ENCODE data around the gene FAM135A. TPM values are rescaled to one million over a fixed set of nuclear protein-coding genes. Genes with fewer than 3 reads are reported as not detected.

The FAM135A gene
- total and polyA plus RNA-seq, 4 donors = 2.7 to 15.6 (median 5.8) TPM

DNA sequence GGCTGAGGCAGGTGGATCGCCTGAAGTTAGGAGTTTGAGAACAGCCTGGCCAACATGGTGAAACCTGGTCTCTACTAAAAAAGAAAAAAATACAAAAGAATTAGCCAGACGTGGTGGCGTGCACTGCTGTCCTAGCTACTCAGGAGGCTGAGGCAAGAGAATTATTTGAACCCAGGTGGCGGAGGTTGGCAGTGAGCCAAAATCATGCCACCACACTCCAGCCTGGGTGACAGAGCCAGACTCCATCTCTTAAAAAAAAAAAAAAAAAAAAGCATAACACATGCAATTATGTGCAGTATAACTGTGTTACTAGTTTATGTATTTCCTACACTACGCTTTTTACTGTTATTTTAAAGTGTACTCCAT lies 31.9 kb upstream of the FAM135A start:
- Histone ChIP-seq H3K36me3 (ENCODE audit: control insufficient read depth in 4 of 4, insufficient read depth in 3 of 4, low read depth in 1 of 4, low read length in 3 of 4) (no peaks in the 10 kb centered on the region), H3K9ac (ENCODE audit: low read depth in 1 of 2, low read length in 2 of 2) (no peak overlapping the region), H3K27ac (ENCODE audit: low read depth in 1 of 2, low read length in 2 of 2) (no peak overlapping the region), H3K9me3 (ENCODE audit: control insufficient read depth in 4 of 4, low read length in 3 of 4) (no peaks in the 10 kb centered on the region), H3K4me1 (ENCODE audit: control insufficient read depth in 4 of 4, insufficient read depth in 4 of 4, low read length in 3 of 4) (no peaks in the 10 kb centered on the region), H3K27me3 (ENCODE audit: control insufficient read depth in 4 of 4, insufficient read depth in 4 of 4, low read length in 3 of 4) (peaks cover 0 to 4% (median 0%) of the 10 kb centered on the region in 4 donors), H3K4me3 (ENCODE audit: low read depth in 1 of 3, low read length in 3 of 3) (no peak overlapping the region)
- no peak for TF ChIP-seq HNF4G (IDR thresholded peaks at IDR 0.05)
- TF ChIP-seq, protein P1, sequence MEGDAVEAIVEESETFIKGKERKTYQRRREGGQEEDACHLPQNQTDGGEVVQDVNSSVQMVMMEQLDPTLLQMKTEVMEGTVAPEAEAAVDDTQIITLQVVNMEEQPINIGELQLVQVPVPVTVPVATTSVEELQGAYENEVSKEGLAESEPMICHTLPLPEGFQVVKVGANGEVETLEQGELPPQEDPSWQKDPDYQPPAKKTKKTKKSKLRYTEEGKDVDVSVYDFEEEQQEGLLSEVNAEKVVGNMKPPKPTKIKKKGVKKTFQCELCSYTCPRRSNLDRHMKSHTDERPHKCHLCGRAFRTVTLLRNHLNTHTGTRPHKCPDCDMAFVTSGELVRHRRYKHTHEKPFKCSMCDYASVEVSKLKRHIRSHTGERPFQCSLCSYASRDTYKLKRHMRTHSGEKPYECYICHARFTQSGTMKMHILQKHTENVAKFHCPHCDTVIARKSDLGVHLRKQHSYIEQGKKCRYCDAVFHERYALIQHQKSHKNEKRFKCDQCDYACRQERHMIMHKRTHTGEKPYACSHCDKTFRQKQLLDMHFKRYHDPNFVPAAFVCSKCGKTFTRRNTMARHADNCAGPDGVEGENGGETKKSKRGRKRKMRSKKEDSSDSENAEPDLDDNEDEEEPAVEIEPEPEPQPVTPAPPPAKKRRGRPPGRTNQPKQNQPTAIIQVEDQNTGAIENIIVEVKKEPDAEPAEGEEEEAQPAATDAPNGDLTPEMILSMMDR (IDR thresholded peaks at IDR 0.05; ENCODE audit: low read depth, low read length, missing input control) = no peak
- TF ChIP-seq RXRA (IDR thresholded peaks at IDR 0.05) = no peak
- TF ChIP-seq, protein P2, sequence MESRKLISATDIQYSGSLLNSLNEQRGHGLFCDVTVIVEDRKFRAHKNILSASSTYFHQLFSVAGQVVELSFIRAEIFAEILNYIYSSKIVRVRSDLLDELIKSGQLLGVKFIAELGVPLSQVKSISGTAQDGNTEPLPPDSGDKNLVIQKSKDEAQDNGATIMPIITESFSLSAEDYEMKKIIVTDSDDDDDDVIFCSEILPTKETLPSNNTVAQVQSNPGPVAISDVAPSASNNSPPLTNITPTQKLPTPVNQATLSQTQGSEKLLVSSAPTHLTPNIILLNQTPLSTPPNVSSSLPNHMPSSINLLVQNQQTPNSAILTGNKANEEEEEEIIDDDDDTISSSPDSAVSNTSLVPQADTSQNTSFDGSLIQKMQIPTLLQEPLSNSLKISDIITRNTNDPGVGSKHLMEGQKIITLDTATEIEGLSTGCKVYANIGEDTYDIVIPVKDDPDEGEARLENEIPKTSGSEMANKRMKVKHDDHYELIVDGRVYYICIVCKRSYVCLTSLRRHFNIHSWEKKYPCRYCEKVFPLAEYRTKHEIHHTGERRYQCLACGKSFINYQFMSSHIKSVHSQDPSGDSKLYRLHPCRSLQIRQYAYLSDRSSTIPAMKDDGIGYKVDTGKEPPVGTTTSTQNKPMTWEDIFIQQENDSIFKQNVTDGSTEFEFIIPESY (IDR thresholded peaks at IDR 0.05) = no peak
- no peak for TF ChIP-seq GABPA (IDR thresholded peaks at IDR 0.05 in 1 of 2, conservative IDR thresholded peaks at IDR 0.05 in 1 of 2)
- TF ChIP-seq RAD21 (IDR thresholded peaks at IDR 0.05) = no peak
- no peak for TF ChIP-seq FOXA2 (IDR thresholded peaks at IDR 0.05)
- TF ChIP-seq, protein P3, sequence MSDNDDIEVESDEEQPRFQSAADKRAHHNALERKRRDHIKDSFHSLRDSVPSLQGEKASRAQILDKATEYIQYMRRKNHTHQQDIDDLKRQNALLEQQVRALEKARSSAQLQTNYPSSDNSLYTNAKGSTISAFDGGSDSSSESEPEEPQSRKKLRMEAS (IDR thresholded peaks at IDR 0.05) = no peak
- WGBS = 90% methylated on average over 5 of the region's 5 CpGs
- no peak for DNase-seq (ENCODE audit: low spot score)

DNA sequence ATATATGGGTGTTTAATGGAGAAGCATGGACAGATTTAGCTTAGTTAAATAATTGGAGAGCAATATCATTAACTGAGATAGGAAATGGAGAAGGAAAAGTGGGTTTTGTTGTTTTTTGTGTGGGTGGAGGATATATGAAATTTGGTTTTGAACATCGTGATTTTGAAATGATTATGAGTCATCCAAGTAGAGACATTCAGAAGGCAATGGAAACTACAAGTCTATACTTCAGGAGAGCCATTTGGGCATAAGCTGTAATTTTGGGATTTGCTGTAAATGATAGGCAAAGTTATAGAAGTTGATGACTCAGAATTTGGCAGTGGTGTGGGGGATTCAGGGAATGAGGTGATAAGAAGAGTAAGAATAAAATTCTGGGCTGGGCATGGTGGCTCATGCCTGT lies 27.4 kb upstream of the FAM135A start:
- no peak overlapping the region for H3K4me3 ChIP-seq (ENCODE audit: low read depth in 1 of 3, low read length in 3 of 3)
- WGBS = 77% methylated on average over 1 of the region's 1 CpG
- no peaks in the 10 kb centered on the region for H3K4me1 ChIP-seq (ENCODE audit: control insufficient read depth in 4 of 4, insufficient read depth in 4 of 4, low read length in 3 of 4)
- no peak overlapping the region for H3K9ac ChIP-seq (ENCODE audit: low read depth in 1 of 2, low read length in 2 of 2)
- TF ChIP-seq YY1 (IDR thresholded peaks at IDR 0.05) (no peak), HNF4G (IDR thresholded peaks at IDR 0.05) (no peak), GABPA (IDR thresholded peaks at IDR 0.05 in 1 of 2, conservative IDR thresholded peaks at IDR 0.05 in 1 of 2) (no peak)
- peaks cover 0 to 7% (median 0%) of the 10 kb centered on the region in 4 donors for H3K27me3 ChIP-seq (ENCODE audit: control insufficient read depth in 4 of 4, insufficient read depth in 4 of 4, low read length in 3 of 4)
- no peak for DNase-seq (ENCODE audit: low spot score)
- H3K9me3 ChIP-seq (ENCODE audit: control insufficient read depth in 4 of 4, low read length in 3 of 4) = no peaks in the 10 kb centered on the region
- H3K36me3 ChIP-seq (ENCODE audit: control insufficient read depth in 4 of 4, insufficient read depth in 3 of 4, low read depth in 1 of 4, low read length in 3 of 4) = no peaks in the 10 kb centered on the region
- no peak overlapping the region for H3K27ac ChIP-seq (ENCODE audit: low read depth in 1 of 2, low read length in 2 of 2)

DNA sequence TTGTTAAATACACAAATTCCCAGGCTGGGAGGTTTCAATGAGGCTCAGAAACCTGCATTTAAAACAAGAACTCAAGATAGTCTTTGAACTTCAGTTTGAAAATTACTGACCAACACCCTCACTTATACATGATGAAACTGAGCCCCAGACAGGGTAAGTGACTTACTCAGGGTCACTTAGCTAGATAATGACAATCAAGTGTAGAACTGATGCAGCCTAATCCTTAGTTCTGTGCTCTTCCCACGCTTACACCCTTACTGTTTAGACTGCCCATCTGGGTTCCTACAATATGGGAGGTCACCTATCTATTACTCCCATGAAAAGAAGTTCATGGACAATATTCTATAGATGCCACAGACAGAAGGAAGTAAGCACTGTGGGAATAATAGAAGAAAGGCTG lies 24.5 kb upstream of the FAM135A start:
- no peaks in the 10 kb centered on the region for H3K4me1 ChIP-seq (ENCODE audit: control insufficient read depth in 4 of 4, insufficient read depth in 4 of 4, low read length in 3 of 4)
- no peak overlapping the region for H3K9ac ChIP-seq (ENCODE audit: low read depth in 1 of 2, low read length in 2 of 2)
- no peak for DNase-seq (ENCODE audit: low spot score)
- no peak overlapping the region for H3K4me3 ChIP-seq (ENCODE audit: low read depth in 1 of 3, low read length in 3 of 3)
- peaks cover 0 to 7% (median 0%) of the 10 kb centered on the region in 4 donors for H3K27me3 ChIP-seq (ENCODE audit: control insufficient read depth in 4 of 4, insufficient read depth in 4 of 4, low read length in 3 of 4)
- WGBS = 67% methylated on average over 1 of the region's 1 CpG
- H3K9me3 ChIP-seq (ENCODE audit: control insufficient read depth in 4 of 4, low read length in 3 of 4) = no peaks in the 10 kb centered on the region
- H3K27ac ChIP-seq (ENCODE audit: low read depth in 1 of 2, low read length in 2 of 2) = no peak overlapping the region
- no peaks in the 10 kb centered on the region for H3K36me3 ChIP-seq (ENCODE audit: control insufficient read depth in 4 of 4, insufficient read depth in 3 of 4, low read depth in 1 of 4, low read length in 3 of 4)
- TF ChIP-seq EGR1 (IDR thresholded peaks at IDR 0.05; ENCODE audit: low read depth in 2 of 2) (no peak), HNF4A (conservative IDR thresholded peaks at IDR 0.05) (no peak), FOXA2 (IDR thresholded peaks at IDR 0.05) (no peak), GABPA (IDR thresholded peaks at IDR 0.05 in 1 of 2, conservative IDR thresholded peaks at IDR 0.05 in 1 of 2) (no peak), TAF1 (conservative IDR thresholded peaks at IDR 0.05) (no peak), SP1 (IDR thresholded peaks at IDR 0.05) (no peak), RXRA (IDR thresholded peaks at IDR 0.05) (no peak), HNF4G (IDR thresholded peaks at IDR 0.05) (no peak), NR2F2 (IDR thresholded peaks at IDR 0.05) (no peak), FOXA1 (IDR thresholded peaks at IDR 0.05) (no peak), JUND (IDR thresholded peaks at IDR 0.05) (no peak)
- TF ChIP-seq, protein P4, sequence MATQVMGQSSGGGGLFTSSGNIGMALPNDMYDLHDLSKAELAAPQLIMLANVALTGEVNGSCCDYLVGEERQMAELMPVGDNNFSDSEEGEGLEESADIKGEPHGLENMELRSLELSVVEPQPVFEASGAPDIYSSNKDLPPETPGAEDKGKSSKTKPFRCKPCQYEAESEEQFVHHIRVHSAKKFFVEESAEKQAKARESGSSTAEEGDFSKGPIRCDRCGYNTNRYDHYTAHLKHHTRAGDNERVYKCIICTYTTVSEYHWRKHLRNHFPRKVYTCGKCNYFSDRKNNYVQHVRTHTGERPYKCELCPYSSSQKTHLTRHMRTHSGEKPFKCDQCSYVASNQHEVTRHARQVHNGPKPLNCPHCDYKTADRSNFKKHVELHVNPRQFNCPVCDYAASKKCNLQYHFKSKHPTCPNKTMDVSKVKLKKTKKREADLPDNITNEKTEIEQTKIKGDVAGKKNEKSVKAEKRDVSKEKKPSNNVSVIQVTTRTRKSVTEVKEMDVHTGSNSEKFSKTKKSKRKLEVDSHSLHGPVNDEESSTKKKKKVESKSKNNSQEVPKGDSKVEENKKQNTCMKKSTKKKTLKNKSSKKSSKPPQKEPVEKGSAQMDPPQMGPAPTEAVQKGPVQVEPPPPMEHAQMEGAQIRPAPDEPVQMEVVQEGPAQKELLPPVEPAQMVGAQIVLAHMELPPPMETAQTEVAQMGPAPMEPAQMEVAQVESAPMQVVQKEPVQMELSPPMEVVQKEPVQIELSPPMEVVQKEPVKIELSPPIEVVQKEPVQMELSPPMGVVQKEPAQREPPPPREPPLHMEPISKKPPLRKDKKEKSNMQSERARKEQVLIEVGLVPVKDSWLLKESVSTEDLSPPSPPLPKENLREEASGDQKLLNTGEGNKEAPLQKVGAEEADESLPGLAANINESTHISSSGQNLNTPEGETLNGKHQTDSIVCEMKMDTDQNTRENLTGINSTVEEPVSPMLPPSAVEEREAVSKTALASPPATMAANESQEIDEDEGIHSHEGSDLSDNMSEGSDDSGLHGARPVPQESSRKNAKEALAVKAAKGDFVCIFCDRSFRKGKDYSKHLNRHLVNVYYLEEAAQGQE (IDR thresholded peaks at IDR 0.05) = no peak
- TF ChIP-seq, protein P2 (IDR thresholded peaks at IDR 0.05) = no peak
- TF ChIP-seq, protein P3 (IDR thresholded peaks at IDR 0.05) = no peak
- TF ChIP-seq, protein P5, sequence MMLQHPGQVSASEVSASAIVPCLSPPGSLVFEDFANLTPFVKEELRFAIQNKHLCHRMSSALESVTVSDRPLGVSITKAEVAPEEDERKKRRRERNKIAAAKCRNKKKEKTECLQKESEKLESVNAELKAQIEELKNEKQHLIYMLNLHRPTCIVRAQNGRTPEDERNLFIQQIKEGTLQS (IDR thresholded peaks at IDR 0.05) = no peak

Data from liver (tissue), 9 donors.